ENCODE results near the gene MAP4K4.
A peak's percentile ranks its signal among the peaks of the same experiment; 100 is the strongest.

MAP4K4 gene

DNA sequence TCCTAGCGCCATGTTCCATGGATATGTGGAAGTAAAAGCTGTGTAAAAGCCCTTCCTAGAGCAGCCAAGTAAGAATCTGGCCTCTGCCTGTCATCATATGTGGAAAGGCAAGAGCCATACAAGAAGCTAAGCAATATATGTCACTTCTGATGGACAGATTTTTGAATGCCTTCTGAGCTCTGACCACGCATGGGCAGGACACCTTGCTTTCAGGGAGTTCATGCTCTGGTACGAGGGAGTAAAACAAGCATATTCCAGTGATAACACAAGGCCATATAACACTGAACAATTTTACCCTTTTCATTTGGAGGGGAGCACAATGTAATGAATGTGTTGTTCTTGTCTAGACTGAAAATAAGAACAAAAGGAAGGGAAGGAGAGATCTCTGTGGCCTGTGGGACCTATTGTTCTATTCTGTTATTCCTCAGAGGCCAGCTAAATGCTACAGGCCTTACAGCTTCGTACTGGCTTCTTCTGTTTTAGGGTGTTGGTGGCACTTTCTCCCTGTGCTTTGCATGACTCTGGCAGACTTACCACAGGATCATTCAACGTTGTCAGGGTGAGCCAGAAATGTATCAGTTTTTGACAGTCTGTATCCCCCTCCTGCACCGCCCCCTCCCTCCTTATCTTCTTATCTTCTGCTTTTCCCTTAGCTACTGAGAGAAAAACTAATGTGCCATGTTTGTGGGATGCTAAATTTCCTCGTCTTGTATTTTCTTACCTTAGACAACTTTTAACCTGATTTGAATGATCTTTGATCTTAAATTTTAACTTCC is 99.5 kb downstream of the MAP4K4 start:
- TF ChIP-seq GATA1 (IDR thresholded peaks at IDR 0.05; ENCODE audit: low read depth, low read length) (no peak), POLR2A (IDR thresholded peaks at IDR 0.05; ENCODE audit: low read length) (no peak)
- DNase-seq, result peak; percentile 52 to 65

- TF ChIP-seq GATA1 (IDR thresholded peaks at IDR 0.05; ENCODE audit: low read depth, low read length) (no peak), POLR2A (IDR thresholded peaks at IDR 0.05; ENCODE audit: low read length) (no peak)
- no peak for DNase-seq
Observed at GRCh38 chr2:101801496-101801895, 104.0 kb downstream of the MAP4K4 start.

GRCh38 chr2:101802329-101802728 is 104.8 kb downstream of the MAP4K4 start:
- DNase-seq, result no peak
- no peak for TF ChIP-seq GATA1 (IDR thresholded peaks at IDR 0.05; ENCODE audit: low read depth, low read length)
- no peak for TF ChIP-seq POLR2A (IDR thresholded peaks at IDR 0.05; ENCODE audit: low read length)

DNA sequence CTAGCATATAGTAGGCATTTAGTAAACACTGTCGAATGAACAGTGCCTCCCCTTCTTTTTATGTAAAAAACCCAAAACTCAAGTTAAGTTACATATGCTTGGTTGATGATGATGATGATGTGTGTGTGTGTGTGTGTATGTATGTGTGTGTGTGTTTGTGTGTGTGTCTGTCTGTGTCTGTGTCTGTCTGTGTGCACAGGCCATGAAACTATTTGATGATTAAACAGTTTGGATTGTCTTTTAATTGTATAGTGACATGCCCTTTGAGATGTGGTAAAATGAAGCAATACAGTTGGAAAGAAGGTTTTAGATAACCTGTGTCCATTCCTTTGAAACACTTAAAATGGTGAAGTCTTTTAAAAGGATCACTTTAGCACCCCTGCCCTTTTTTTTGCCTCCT is 105.6 kb downstream of the MAP4K4 start:
- DNase-seq, result no peak

GRCh38 chr2:101803945-101804696 is 106.6 kb downstream of the MAP4K4 start:
- no peak for DNase-seq

More for the DNA sequence above, 105.6 kb downstream of the MAP4K4 start:
- TF ChIP-seq GATA1 (IDR thresholded peaks at IDR 0.05; ENCODE audit: low read depth, low read length), result no peak
- no peak for TF ChIP-seq POLR2A (IDR thresholded peaks at IDR 0.05; ENCODE audit: low read length)

DNA sequence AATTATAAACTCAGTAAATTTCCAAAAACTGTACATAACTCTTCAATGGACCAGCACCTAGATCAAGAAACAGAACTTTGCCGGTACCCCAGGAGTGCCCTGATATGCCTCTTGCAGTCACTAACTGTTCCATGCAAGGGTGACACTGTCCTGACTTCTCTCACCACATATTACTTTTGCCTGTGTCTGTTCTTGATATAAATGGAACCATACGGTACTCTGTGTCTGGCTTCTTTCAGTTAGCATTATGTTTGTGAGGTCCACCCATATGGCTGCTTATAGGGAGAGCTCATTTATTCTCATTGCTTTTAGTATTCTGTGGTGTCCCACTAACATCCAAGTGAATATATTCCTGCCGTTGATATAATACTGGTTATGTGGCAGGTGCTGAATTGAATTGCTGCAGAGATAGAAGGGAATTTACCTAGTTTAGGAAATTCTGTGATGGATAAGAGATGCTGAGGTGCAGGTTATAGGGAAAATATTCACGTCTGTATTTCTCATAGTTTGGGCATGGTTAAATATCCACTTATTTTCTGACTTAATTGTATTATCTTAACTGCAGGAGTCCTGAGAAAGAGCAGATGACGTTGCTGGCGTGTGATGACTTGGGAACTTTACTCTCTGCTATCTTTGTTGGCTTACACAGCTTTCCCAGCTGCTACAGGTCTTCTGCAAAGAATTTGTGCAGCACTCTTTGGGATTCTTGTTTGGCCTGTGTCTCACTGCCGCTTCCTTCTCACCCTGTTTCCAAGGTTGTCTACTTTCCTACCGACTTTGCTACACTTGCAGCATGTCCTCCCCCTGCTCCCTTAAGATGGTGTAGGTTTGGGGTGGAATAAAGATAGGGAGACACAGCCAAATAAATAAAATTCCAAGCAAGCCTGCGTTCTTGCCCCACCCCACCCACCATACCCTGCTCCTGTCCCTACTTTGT is 107.9 kb downstream of the MAP4K4 start:
- TF ChIP-seq POLR2A (IDR thresholded peaks at IDR 0.05; ENCODE audit: low read length) (no peak), GATA1 (IDR thresholded peaks at IDR 0.05; ENCODE audit: low read depth, low read length) (no peak)
- peak; percentile 33 to 48 for DNase-seq

More at GRCh38 chr2:101803945-101804696, 106.6 kb downstream of the MAP4K4 start:
- TF ChIP-seq POLR2A (IDR thresholded peaks at IDR 0.05; ENCODE audit: low read length), result no peak
- no peak for TF ChIP-seq GATA1 (IDR thresholded peaks at IDR 0.05; ENCODE audit: low read depth, low read length)

- DNase-seq, result no peak
Observed at GRCh38 chr2:101806123-101806522, 108.6 kb downstream of the MAP4K4 start.

DNA sequence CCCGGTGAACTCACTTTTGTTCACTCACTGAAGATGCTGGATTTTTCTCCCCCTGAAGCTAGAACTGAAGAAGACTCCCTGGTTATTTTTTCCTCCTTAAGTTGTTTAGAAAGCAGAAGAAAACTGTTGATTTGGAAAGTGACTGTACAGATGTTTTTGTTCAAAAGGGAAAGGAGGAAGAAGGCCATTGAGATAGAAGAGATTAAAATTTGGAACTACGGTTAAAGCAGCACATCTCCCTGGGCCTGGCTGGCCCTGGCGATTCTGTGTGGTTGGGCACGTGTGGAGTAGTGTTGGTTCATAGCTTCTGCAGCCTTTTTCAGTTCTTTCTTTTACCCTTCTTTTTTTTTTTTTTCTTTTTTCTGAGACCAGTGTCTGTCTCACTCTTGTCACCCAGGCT is 109.2 kb downstream of the MAP4K4 start:
- TF ChIP-seq POLR2A (IDR thresholded peaks at IDR 0.05; ENCODE audit: low read length), result no peak
- TF ChIP-seq GATA1 (IDR thresholded peaks at IDR 0.05; ENCODE audit: low read depth, low read length), result no peak
- no peak for DNase-seq

More at GRCh38 chr2:101806123-101806522, 108.6 kb downstream of the MAP4K4 start:
- no peak for TF ChIP-seq POLR2A (IDR thresholded peaks at IDR 0.05; ENCODE audit: low read length)
- no peak for TF ChIP-seq GATA1 (IDR thresholded peaks at IDR 0.05; ENCODE audit: low read depth, low read length)

GRCh38 chr2:101807242-101807641 is 109.7 kb downstream of the MAP4K4 start:
- DNase-seq, result no peak
- TF ChIP-seq POLR2A (IDR thresholded peaks at IDR 0.05; ENCODE audit: low read length), result no peak
- TF ChIP-seq GATA1 (IDR thresholded peaks at IDR 0.05; ENCODE audit: low read depth, low read length), result no peak

GRCh38 chr2:101808006-101808562 is 110.6 kb downstream of the MAP4K4 start:
- TF ChIP-seq GATA1 (IDR thresholded peaks at IDR 0.05; ENCODE audit: low read depth, low read length) (no peak), POLR2A (IDR thresholded peaks at IDR 0.05; ENCODE audit: low read length) (no peak)
- DNase-seq, result no peak

GRCh38 chr2:101809698-101810097 is 112.2 kb downstream of the MAP4K4 start:
- TF ChIP-seq POLR2A (IDR thresholded peaks at IDR 0.05; ENCODE audit: low read length), result no peak
- no peak for TF ChIP-seq GATA1 (IDR thresholded peaks at IDR 0.05; ENCODE audit: low read depth, low read length)
- DNase-seq, result peak in 1 of 2 experiments; percentile 14

GRCh38 chr2:101811226-101812015 is 113.9 kb downstream of the MAP4K4 start:
- DNase-seq, result no peak
- TF ChIP-seq POLR2A (IDR thresholded peaks at IDR 0.05; ENCODE audit: low read length) (no peak), GATA1 (IDR thresholded peaks at IDR 0.05; ENCODE audit: low read depth, low read length) (no peak)

Measured in erythroblast (primary cell).